Measurements from ENCODE around the gene PCGF6. TPM values are rescaled to one million over a fixed set of nuclear protein-coding genes. Genes with fewer than 3 reads are reported as not detected.

Gene PCGF6
- total RNA-seq, 1 experiment from 2014 or later = 19.2 TPM

GRCh38 chr10:103394180-103394579 is 43.2 kb upstream of the PCGF6 start:
- TF ChIP-seq MYBL2 (CRISPR knock-in tag; IDR thresholded peaks at IDR 0.05) (no peak), EMX1 (CRISPR knock-in tag; IDR thresholded peaks at IDR 0.05) (no peak), USF2 (CRISPR knock-in tag; IDR thresholded peaks at IDR 0.05) (no peak)
- H3K4me3 Mint-ChIP-seq = peak overlapping the region; percentile 40
- H3K36me3 Mint-ChIP-seq = peaks cover 57% of the 10 kb centered on the region
- CTCF ChIA-PET = interaction anchor here (1.2 kb wide), 1 partner anchor 64 kb away, joined by 3 read pairs; the partner anchor contains the start of gene CALHM1
- POLR2A ChIA-PET = interaction anchor here (0.6 kb wide), 1 partner anchor 34 kb away, joined by 3 read pairs; no protein-coding TSS in a partner anchor
- ATAC-seq = no peak
- no peaks in the 10 kb centered on the region for H3K9me3 Mint-ChIP-seq
- no peaks in the 10 kb centered on the region for H3K27me3 Mint-ChIP-seq (ENCODE audit: low read depth)
- no peak for DNase-seq (ENCODE audit: low spot score)
- no peak overlapping the region for H3K27ac Mint-ChIP-seq
- peaks cover 25% of the 10 kb centered on the region for H3K4me1 Mint-ChIP-seq

GRCh38 chr10:103382769-103383168 is 31.8 kb upstream of the PCGF6 start:
- POLR2A ChIA-PET = no interaction called here
- H3K9me3 Mint-ChIP-seq = no peaks in the 10 kb centered on the region
- no peak overlapping the region for H3K4me3 Mint-ChIP-seq
- no peak for DNase-seq (ENCODE audit: low spot score)
- TF ChIP-seq E2F5 (CRISPR knock-in tag; IDR thresholded peaks at IDR 0.05) (no peak), PRDM15 (CRISPR knock-in tag; IDR thresholded peaks at IDR 0.05) (no peak), CREB1 (CRISPR knock-in tag; IDR thresholded peaks at IDR 0.05) (no peak), CBFB (CRISPR knock-in tag; IDR thresholded peaks at IDR 0.05; ENCODE audit: low read depth) (no peak), ZNF671 (CRISPR knock-in tag; IDR thresholded peaks at IDR 0.05) (no peak), GRHL2 (CRISPR knock-in tag; IDR thresholded peaks at IDR 0.05; ENCODE audit: insufficient replicate concordance, severe bottlenecking) (no peak), CREM (CRISPR knock-in tag; IDR thresholded peaks at IDR 0.05) (no peak), ZNF121 (CRISPR knock-in tag; IDR thresholded peaks at IDR 0.05) (no peak), JAZF1 (CRISPR knock-in tag; IDR thresholded peaks at IDR 0.05) (no peak), ZNF317 (CRISPR knock-in tag; IDR thresholded peaks at IDR 0.05; ENCODE audit: borderline replicate concordance, low read depth) (no peak), NR3C1 (CRISPR knock-in tag; conservative IDR thresholded peaks at IDR 0.05; ENCODE audit: low read depth) (no peak)
- ATAC-seq = no peak
- no peaks in the 10 kb centered on the region for H3K4me1 Mint-ChIP-seq
- CTCF ChIA-PET = no interaction called here
- H3K36me3 Mint-ChIP-seq = peaks cover 32% of the 10 kb centered on the region
- no peak overlapping the region for H3K27ac Mint-ChIP-seq
- H3K27me3 Mint-ChIP-seq (ENCODE audit: low read depth) = no peaks in the 10 kb centered on the region

GRCh38 chr10:103374263-103374662 is 23.3 kb upstream of the PCGF6 start:
- CTCF ChIA-PET = no interaction called here
- no peak for ATAC-seq

More at GRCh38 chr10:103374263-103374662, 23.3 kb upstream of the PCGF6 start:
- no peaks in the 10 kb centered on the region for H3K4me1 Mint-ChIP-seq
- H3K27me3 Mint-ChIP-seq (ENCODE audit: low read depth) = no peaks in the 10 kb centered on the region
- no peak for TF ChIP-seq ZNF219 (CRISPR knock-in tag; IDR thresholded peaks at IDR 0.05; ENCODE audit: borderline replicate concordance)
- no peak for TF ChIP-seq TP53 (CRISPR knock-in tag; IDR thresholded peaks at IDR 0.05)
- TF ChIP-seq SOX15 (CRISPR knock-in tag; IDR thresholded peaks at IDR 0.05) = no peak
- no peak for TF ChIP-seq HMGA2 (CRISPR knock-in tag; IDR thresholded peaks at IDR 0.05)
- TF ChIP-seq ATF1 (CRISPR knock-in tag; IDR thresholded peaks at IDR 0.05) = no peak
- no peak for TF ChIP-seq USF2 (CRISPR knock-in tag; IDR thresholded peaks at IDR 0.05)
- TF ChIP-seq FOXJ3 (CRISPR knock-in tag; IDR thresholded peaks at IDR 0.05; ENCODE audit: borderline replicate concordance) = no peak
- TF ChIP-seq ERG (CRISPR knock-in tag; IDR thresholded peaks at IDR 0.05) = no peak
- no peak for TF ChIP-seq ZNF416 (CRISPR knock-in tag; IDR thresholded peaks at IDR 0.05)
- no peak for TF ChIP-seq ETV6 (CRISPR knock-in tag; IDR thresholded peaks at IDR 0.05)
- TF ChIP-seq GTF2I (CRISPR knock-in tag; conservative IDR thresholded peaks at IDR 0.05) = no peak
- no peak for TF ChIP-seq NFYB (CRISPR knock-in tag; conservative IDR thresholded peaks at IDR 0.05; ENCODE audit: low read depth)
- no peak for TF ChIP-seq ZNF671 (CRISPR knock-in tag; IDR thresholded peaks at IDR 0.05)
- TF ChIP-seq KAT7 (CRISPR knock-in tag; IDR thresholded peaks at IDR 0.05; ENCODE audit: borderline replicate concordance) = no peak
- no peak for TF ChIP-seq TCF7 (CRISPR knock-in tag; IDR thresholded peaks at IDR 0.05; ENCODE audit: low read depth)
- H3K36me3 Mint-ChIP-seq = peaks cover 20% of the 10 kb centered on the region
- no peak overlapping the region for H3K4me3 Mint-ChIP-seq
- no peaks in the 10 kb centered on the region for H3K9me3 Mint-ChIP-seq
- DNase-seq (ENCODE audit: low spot score) = no peak
- H3K27ac Mint-ChIP-seq = no peak overlapping the region
- POLR2A ChIA-PET = no interaction called here
